Effector memory CD4-positive, alpha-beta T cell (primary cell): Measurements from ENCODE around the gene CTNND2.

ENCODE experiments used
- DNase-seq, 3 donors: peaks; one replicate each; pipeline ENCODE4 v3.0.0-alpha.2; 2020
- H3K27ac ChIP-seq: 2 replicates; pipeline ENCODE4 v1.7.0; 2013; ENCODE audit warnings: mild to moderate bottlenecking, low read length, moderate library complexity; ENCODE audit not compliant: insufficient read depth, poor library complexity, severe bottlenecking
- H3K27me3 ChIP-seq: replicated peaks from 2 replicates; pipeline ENCODE4 v1.7.0; 2013; ENCODE audit warnings: mild to moderate bottlenecking, low read length; ENCODE audit not compliant: insufficient read depth, control insufficient read depth, poor library complexity, severe bottlenecking
- H3K36me3 ChIP-seq: 2 replicates; pipeline ENCODE4 v1.7.0; 2013; ENCODE audit warnings: mild to moderate bottlenecking, low read length, moderate library complexity; ENCODE audit not compliant: control insufficient read depth, insufficient read depth
- H3K4me1 ChIP-seq: 2 replicates; pipeline ENCODE4 v1.7.0; 2013; ENCODE audit warnings: low read length, mild to moderate bottlenecking; ENCODE audit not compliant: control insufficient read depth, insufficient read depth, poor library complexity, severe bottlenecking
- H3K4me3 ChIP-seq: 2 replicates; pipeline ENCODE4 v1.7.0; 2013; ENCODE audit warnings: low read length, low read depth, mild to moderate bottlenecking; ENCODE audit not compliant: insufficient read depth, poor library complexity, severe bottlenecking
- H3K9me3 ChIP-seq: 2 replicates; pipeline ENCODE4 v1.7.0; 2013; ENCODE audit warnings: mild to moderate bottlenecking, low read length, moderate library complexity; ENCODE audit not compliant: control insufficient read depth

CTNND2 gene

GRCh38 chr5:11737010-11737409, 167.2 kb downstream of the CTNND2 start:
- Histone ChIP-seq H3K27ac (no peak overlapping the region), H3K4me3 (no peak overlapping the region), H3K27me3 (no peaks in the 10 kb centered on the region), H3K4me1 (no peaks in the 10 kb centered on the region), H3K36me3 (no peaks in the 10 kb centered on the region), H3K9me3 (no peaks in the 10 kb centered on the region)
- DNase-seq = no peak

DNA sequence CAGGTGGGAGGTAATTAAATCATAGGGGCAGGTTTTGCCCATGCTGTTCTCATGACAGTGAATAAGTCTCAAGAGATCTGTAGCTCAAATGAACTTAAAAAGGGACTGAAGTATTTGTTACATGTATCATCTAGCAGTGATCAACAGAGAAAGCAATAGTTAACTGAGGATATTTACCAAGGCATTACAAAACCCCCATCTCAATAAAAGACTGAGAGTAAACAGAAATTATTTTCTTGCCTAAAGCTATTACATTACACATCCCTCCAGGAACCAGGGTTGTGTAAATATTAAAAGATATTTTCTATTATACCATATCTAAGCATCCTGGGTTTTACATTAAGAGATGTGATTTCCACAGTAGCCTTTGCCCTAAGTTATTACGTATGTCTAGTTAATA, 169.9 kb downstream of the CTNND2 start:
- Histone ChIP-seq H3K4me3 (no peak overlapping the region), H3K36me3 (no peaks in the 10 kb centered on the region), H3K27ac (no peak overlapping the region), H3K9me3 (no peaks in the 10 kb centered on the region), H3K27me3 (no peaks in the 10 kb centered on the region), H3K4me1 (no peaks in the 10 kb centered on the region)
- no peak for DNase-seq

DNA sequence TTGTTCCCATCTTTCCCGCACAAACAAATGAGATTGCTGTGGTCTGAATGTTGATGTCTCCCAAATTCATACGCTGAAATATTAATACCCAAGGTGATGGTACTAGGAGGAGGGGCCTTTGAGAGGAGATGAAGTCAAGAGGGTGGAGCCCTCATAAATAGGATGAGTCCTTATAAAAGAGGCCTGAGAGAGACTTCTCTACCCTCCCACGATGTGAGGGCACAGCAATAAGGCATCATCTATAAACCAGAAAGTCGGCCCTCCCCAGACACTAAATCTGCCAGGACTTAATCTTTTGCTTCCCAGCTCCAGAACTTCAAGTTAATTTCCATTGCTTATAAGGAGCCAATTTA, 170.4 kb downstream of the CTNND2 start:
- Histone ChIP-seq H3K9me3 (no peaks in the 10 kb centered on the region), H3K27me3 (no peaks in the 10 kb centered on the region), H3K4me1 (no peaks in the 10 kb centered on the region), H3K27ac (no peak overlapping the region), H3K36me3 (no peaks in the 10 kb centered on the region), H3K4me3 (no peak overlapping the region)
- DNase-seq = no peak

GRCh38 chr5:11733185-11733839, 170.9 kb downstream of the CTNND2 start:
- H3K4me3 ChIP-seq = no peak overlapping the region
- no peaks in the 10 kb centered on the region for H3K4me1 ChIP-seq
- no peaks in the 10 kb centered on the region for H3K27me3 ChIP-seq
- no peak overlapping the region for H3K27ac ChIP-seq
- no peak for DNase-seq
- H3K9me3 ChIP-seq = no peaks in the 10 kb centered on the region
- H3K36me3 ChIP-seq = no peaks in the 10 kb centered on the region

- DNase-seq = no peak
- Histone ChIP-seq H3K36me3 (no peaks in the 10 kb centered on the region), H3K27ac (no peak overlapping the region), H3K4me1 (no peaks in the 10 kb centered on the region), H3K9me3 (no peaks in the 10 kb centered on the region), H3K4me3 (no peak overlapping the region), H3K27me3 (no peaks in the 10 kb centered on the region)
Observed at GRCh38 chr5:11724940-11725339, 179.3 kb downstream of the CTNND2 start.

GRCh38 chr5:11719888-11720481, 184.3 kb downstream of the CTNND2 start:
- Histone ChIP-seq H3K4me3 (no peak overlapping the region), H3K4me1 (no peaks in the 10 kb centered on the region), H3K27me3 (no peaks in the 10 kb centered on the region), H3K27ac (no peak overlapping the region), H3K36me3 (no peaks in the 10 kb centered on the region), H3K9me3 (no peaks in the 10 kb centered on the region)
- no peak for DNase-seq

- DNase-seq = no peak
- Histone ChIP-seq H3K4me3 (no peak overlapping the region), H3K36me3 (no peaks in the 10 kb centered on the region), H3K27ac (no peak overlapping the region), H3K4me1 (no peaks in the 10 kb centered on the region), H3K9me3 (no peaks in the 10 kb centered on the region), H3K27me3 (no peaks in the 10 kb centered on the region)
Observed at GRCh38 chr5:11715461-11716196, 188.6 kb downstream of the CTNND2 start.

DNA sequence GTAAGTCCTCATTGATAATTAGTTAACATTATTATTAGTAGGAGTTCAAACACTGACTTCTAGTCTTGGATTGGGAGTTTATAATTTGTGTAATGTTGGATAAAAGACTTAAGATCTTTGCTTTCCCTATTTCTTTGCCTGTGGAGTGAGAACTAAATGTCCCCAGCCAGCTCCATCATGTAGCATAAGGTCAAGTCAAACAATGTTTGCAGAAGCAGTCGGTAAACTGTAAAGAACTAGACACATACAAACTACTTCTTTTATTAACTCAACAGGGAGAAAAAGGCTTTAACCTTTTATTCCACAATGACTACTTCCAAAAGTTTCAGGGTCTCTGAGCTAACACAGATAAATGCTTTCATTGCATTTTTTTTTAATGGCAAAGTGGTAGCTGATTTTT, 192.3 kb downstream of the CTNND2 start:
- H3K4me3 ChIP-seq = no peak overlapping the region
- H3K4me1 ChIP-seq = no peaks in the 10 kb centered on the region
- H3K36me3 ChIP-seq = no peaks in the 10 kb centered on the region
- H3K9me3 ChIP-seq = no peaks in the 10 kb centered on the region
- DNase-seq = no peak
- no peaks in the 10 kb centered on the region for H3K27me3 ChIP-seq
- no peak overlapping the region for H3K27ac ChIP-seq

DNA sequence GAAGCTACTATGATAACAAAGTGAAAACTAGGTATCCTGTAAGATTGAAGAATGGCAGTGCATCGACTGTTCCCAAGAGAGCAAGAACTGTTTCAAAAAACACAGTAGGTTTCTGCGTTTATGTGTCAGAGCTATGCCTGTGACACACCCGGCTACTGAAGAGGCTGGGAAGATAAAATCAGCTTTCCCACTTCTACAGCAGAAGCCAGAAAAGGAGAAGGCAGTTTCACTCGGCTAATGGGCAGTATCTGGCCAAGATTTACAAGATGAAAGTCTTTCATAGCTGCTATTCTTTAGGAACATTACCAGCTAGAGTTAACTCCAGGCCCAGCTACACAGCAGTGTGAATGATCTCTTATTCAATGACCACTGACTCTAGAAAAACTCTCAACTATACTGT, 195.2 kb downstream of the CTNND2 start:
- no peak overlapping the region for H3K4me3 ChIP-seq
- no peaks in the 10 kb centered on the region for H3K36me3 ChIP-seq
- no peaks in the 10 kb centered on the region for H3K27me3 ChIP-seq
- DNase-seq = no peak
- H3K27ac ChIP-seq = no peak overlapping the region
- H3K9me3 ChIP-seq = no peaks in the 10 kb centered on the region
- no peaks in the 10 kb centered on the region for H3K4me1 ChIP-seq

- Histone ChIP-seq H3K9me3 (no peaks in the 10 kb centered on the region), H3K4me1 (no peaks in the 10 kb centered on the region), H3K36me3 (no peaks in the 10 kb centered on the region), H3K27me3 (no peaks in the 10 kb centered on the region), H3K4me3 (no peak overlapping the region), H3K27ac (no peak overlapping the region)
- no peak for DNase-seq
Observed at GRCh38 chr5:11704916-11705315, 199.3 kb downstream of the CTNND2 start.
